Tibial nerve (tissue), 4 donors: ENCODE data around the gene FAM131A. TPM values are rescaled to one million over a fixed set of nuclear protein-coding genes. Genes with fewer than 3 reads are reported as not detected.

Source experiments
- DNase-seq, 2 donors: peaks; one replicate each; pipeline ENCODE4 v3.0.0-alpha.2; 2019; ENCODE audit warnings: low spot score in 2 of 2
- H3K27ac ChIP-seq, 4 donors: fragments of 200-600 bp; sonication (generic) in 3 of 4; one replicate each; pipeline ENCODE4 v1.5.1; 2017 to 2019; ENCODE audit warnings: mild to moderate bottlenecking in 1 of 4
- H3K27me3 ChIP-seq, 2 donors: fragments of 200-600 bp; sonication (generic) in 1 of 2; one replicate each; pipeline versions ENCODE4 v1.5.1 to v1.6.0; 2017 to 2019
- H3K36me3 ChIP-seq, 3 donors: fragments of 200-600 bp; sonication (generic); one replicate each; pipeline ENCODE4 v1.5.1; 2018 to 2019
- H3K4me1 ChIP-seq, 4 donors: fragments of 200-600 bp; sonication (generic) in 3 of 4; one replicate each; pipeline ENCODE4 v1.5.1; 2017 to 2019
- H3K4me3 ChIP-seq, 4 donors: fragments of 200-600 bp; sonication (generic) in 3 of 4; one replicate each; pipeline ENCODE4 v1.5.1; 2017 to 2019; ENCODE audit warnings: mild to moderate bottlenecking in 1 of 4, moderate library complexity in 1 of 4
- H3K9me3 ChIP-seq, 4 donors: fragments of 200-600 bp; sonication (generic) in 3 of 4; one replicate each; pipeline ENCODE4 v1.5.1; 2017 to 2019
- CTCF ChIP-seq, 5 experiments: fragments of 200-600 bp in 3 of 5; fragments of 450-650 bp in 2 of 5; sonication (generic) in 3 of 5; IDR thresholded peaks; one replicate each; pipeline ENCODE4 v1.5.1; 2016 to 2019; ENCODE audit warnings: antibody characterized with exemption in 5 of 5, mild to moderate bottlenecking in 3 of 5, moderate library complexity in 2 of 5
- EP300 ChIP-seq, 2 donors: sonication (generic); formaldehyde crosslinking; IDR thresholded peaks; one replicate each; pipeline ENCODE4 v1.6.1; 2017; ENCODE audit warnings: antibody characterized with exemption in 2 of 2, mild to moderate bottlenecking in 1 of 2
- POLR2A ChIP-seq, 2 donors: fragments of 450-650 bp; IDR thresholded peaks; one replicate each; pipeline ENCODE4 v1.6.1; 2017; ENCODE audit warnings: antibody characterized with exemption in 2 of 2, mild to moderate bottlenecking in 2 of 2, moderate library complexity in 2 of 2
- WGBS, 2 donors: methylation state at CpG; one replicate each; pipeline ENCODE4 v1.1.5; 2018; 5-methylcytosine and 5-hydroxymethylcytosine counted together
- small RNA-seq: library from RNA; depleted of rRNA; stranded (forward); fragments of <200 nt; gene quantifications from one replicate; pipeline ENCODE3, GENCODE V24; 2016
- total RNA-seq, 4 donors: library from RNA; depleted of rRNA; stranded (reverse); fragments of >200 nt; gene quantifications; one replicate each; pipeline ENCODE4 v1.1.0, GENCODE V29; 2016

The FAM131A gene
- total RNA-seq, 4 donors from 2014 or later, result 35.0 to 45.3 (median 39.6) TPM

GRCh38 chr3:184389935-184390528 is 52.6 kb downstream of the FAM131A start:
- no peaks in the 10 kb centered on the region for H3K9me3 ChIP-seq
- H3K27me3 ChIP-seq, result no peaks in the 10 kb centered on the region
- H3K4me3 ChIP-seq, result no peak overlapping the region
- H3K27ac ChIP-seq, result no peak overlapping the region
- H3K4me1 ChIP-seq, result no peaks in the 10 kb centered on the region
- TF ChIP-seq CTCF (IDR thresholded peaks at IDR 0.05) (no peak), POLR2A (IDR thresholded peaks at IDR 0.05) (no peak), EP300 (IDR thresholded peaks at IDR 0.05) (no peak)
- DNase-seq, result no peak
- WGBS, 2 donors, result 81 to 84% methylated on average over 5 of the region's 5 CpGs
- peaks cover 0 to 29% (median 0%) of the 10 kb centered on the region in 3 donors for H3K36me3 ChIP-seq

- DNase-seq, result no peak
- Histone ChIP-seq H3K27ac (no peak overlapping the region), H3K9me3 (no peaks in the 10 kb centered on the region), H3K4me1 (no peaks in the 10 kb centered on the region), H3K36me3 (peaks cover 0 to 22% (median 0%) of the 10 kb centered on the region in 3 donors), H3K4me3 (no peak overlapping the region), H3K27me3 (no peaks in the 10 kb centered on the region)
- TF ChIP-seq POLR2A (IDR thresholded peaks at IDR 0.05) (no peak), CTCF (IDR thresholded peaks at IDR 0.05) (no peak), EP300 (IDR thresholded peaks at IDR 0.05) (no peak)
- WGBS, 2 donors, result 70 to 86% methylated on average over 3 of the region's 3 CpGs
Measured at GRCh38 chr3:184391266-184391665, 53.9 kb downstream of the FAM131A start.

- WGBS, 2 donors, result 81 to 83% methylated on average over 5 of the region's 5 CpGs
- H3K27me3 ChIP-seq, result peaks cover 0 to 3% of the 10 kb centered on the region in 2 donors
- TF ChIP-seq CTCF (IDR thresholded peaks at IDR 0.05) (no peak), EP300 (IDR thresholded peaks at IDR 0.05) (no peak)
- H3K27ac ChIP-seq, result no peak overlapping the region
- no peaks in the 10 kb centered on the region for H3K36me3 ChIP-seq
- no peak for DNase-seq
- no peaks in the 10 kb centered on the region for H3K4me1 ChIP-seq
- H3K4me3 ChIP-seq, result no peak overlapping the region
- no peaks in the 10 kb centered on the region for H3K9me3 ChIP-seq
Measured at GRCh38 chr3:184395320-184395660, 57.9 kb downstream of the FAM131A start.

Small RNA genes within 50 kb of the gene (small RNA-seq; reads per million reads assigned to genes)
- gene SNORD66, result 1,598 reads per million, percentile 99 among the genes with 10 or more reads in this experiment

Other genes starting within 250 kb of the FAM131A start
- not detected for gene HTR3E, start 240.5 kb upstream of the FAM131A start, total RNA-seq
- gene EIF2B5, start 202.2 kb upstream of the FAM131A start, total RNA-seq, result 10 to 100 TPM; 28.8 to 51.0 (median 36.5) TPM
- 10 to 100 TPM; 45.2 to 86.5 (median 66.1) TPM for gene DVL3, start 182.2 kb upstream of the FAM131A start, total RNA-seq
- gene AP2M1, start 162.7 kb upstream of the FAM131A start, total RNA-seq, result 100 to 1,000 TPM; 182 to 212 (median 199) TPM
- gene ABCF3, start 151.4 kb upstream of the FAM131A start, total RNA-seq, result 10 to 100 TPM; 51.6 to 96.9 (median 64.0) TPM
- gene VWA5B2, start 108.0 kb upstream of the FAM131A start, total RNA-seq, result 1 to 10 TPM in 1 of 4 donors, under 1 TPM in 2, not detected in 1; 0.21 to 1.8 (median 0.22) TPM
- 10 to 100 TPM; 38.9 to 79.5 (median 58.7) TPM for gene ALG3, start 88.6 kb upstream of the FAM131A start, total RNA-seq
- 1 to 10 TPM in 3 of 4 donors, under 1 TPM in 1; 0.98 to 4.8 (median 2.5) TPM for gene EEF1AKMT4, start 87.9 kb upstream of the FAM131A start, total RNA-seq
- gene CAMK2N2, start 76.0 kb upstream of the FAM131A start, total RNA-seq, result not detected
- not detected for gene ECE2, start 61.6 kb upstream of the FAM131A start, total RNA-seq
- 100 to 1,000 TPM; 122 to 226 (median 152) TPM for gene PSMD2, start 38.4 kb upstream of the FAM131A start, total RNA-seq
- gene EIF4G1, start 23.0 kb upstream of the FAM131A start, total RNA-seq, result 100 to 1,000 TPM; 173 to 248 (median 192) TPM
- gene CLCN2, start 24.0 kb downstream of the FAM131A start, total RNA-seq, result 10 to 100 TPM; 51.3 to 86.3 (median 54.9) TPM
- 100 to 1,000 TPM in 1 of 4 donors, 10 to 100 TPM in 3; 65.1 to 181 (median 95.3) TPM for gene POLR2H, start 24.1 kb downstream of the FAM131A start, total RNA-seq
- gene THPO, start 40.6 kb downstream of the FAM131A start, total RNA-seq, result under 1 TPM in 3 of 4 donors, not detected in 1; 0.20 to 0.84 (median 0.44) TPM
- 10 to 100 TPM; 29.1 to 44.6 (median 34.3) TPM for gene CHRD, start 42.5 kb downstream of the FAM131A start, total RNA-seq
- gene EPHB3, start 224.2 kb downstream of the FAM131A start, total RNA-seq, result 10 to 100 TPM in 1 of 4 donors, 1 to 10 TPM in 3; 4.8 to 13.8 (median 5.9) TPM